GM12874 (cell line): ENCODE measurements around the gene STRBP.

Experiments
- TF ChIP-seq, protein P1 (sequence below): IDR thresholded peaks from 2 replicates; pipeline ENCODE4 v1.5.1; 2011; ENCODE audit warnings: low read depth, mild to moderate bottlenecking, control low read depth, low read length, moderate library complexity; ENCODE audit not compliant: insufficient read depth

STRBP gene

DNA sequence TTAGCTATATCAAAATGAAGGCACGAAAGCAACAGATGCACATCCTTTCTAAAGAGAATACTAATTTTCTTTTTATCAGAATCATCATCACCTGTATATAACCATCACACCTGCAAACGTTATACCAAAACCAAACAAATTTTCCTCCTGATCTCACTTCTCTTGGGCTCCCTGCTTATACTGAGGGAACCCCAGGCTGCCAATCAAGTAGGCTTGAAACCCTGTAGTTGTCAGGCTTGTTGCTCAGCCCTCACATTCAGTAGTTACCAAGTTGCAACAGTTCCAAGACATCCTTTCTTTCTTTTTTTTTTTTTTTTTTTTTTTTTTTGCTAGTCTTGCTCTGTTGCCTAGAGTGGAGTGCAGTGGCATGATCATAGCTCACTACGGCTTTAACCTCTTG lies 12.7 kb downstream of the STRBP start:
- TF ChIP-seq, protein P1, sequence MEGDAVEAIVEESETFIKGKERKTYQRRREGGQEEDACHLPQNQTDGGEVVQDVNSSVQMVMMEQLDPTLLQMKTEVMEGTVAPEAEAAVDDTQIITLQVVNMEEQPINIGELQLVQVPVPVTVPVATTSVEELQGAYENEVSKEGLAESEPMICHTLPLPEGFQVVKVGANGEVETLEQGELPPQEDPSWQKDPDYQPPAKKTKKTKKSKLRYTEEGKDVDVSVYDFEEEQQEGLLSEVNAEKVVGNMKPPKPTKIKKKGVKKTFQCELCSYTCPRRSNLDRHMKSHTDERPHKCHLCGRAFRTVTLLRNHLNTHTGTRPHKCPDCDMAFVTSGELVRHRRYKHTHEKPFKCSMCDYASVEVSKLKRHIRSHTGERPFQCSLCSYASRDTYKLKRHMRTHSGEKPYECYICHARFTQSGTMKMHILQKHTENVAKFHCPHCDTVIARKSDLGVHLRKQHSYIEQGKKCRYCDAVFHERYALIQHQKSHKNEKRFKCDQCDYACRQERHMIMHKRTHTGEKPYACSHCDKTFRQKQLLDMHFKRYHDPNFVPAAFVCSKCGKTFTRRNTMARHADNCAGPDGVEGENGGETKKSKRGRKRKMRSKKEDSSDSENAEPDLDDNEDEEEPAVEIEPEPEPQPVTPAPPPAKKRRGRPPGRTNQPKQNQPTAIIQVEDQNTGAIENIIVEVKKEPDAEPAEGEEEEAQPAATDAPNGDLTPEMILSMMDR: no peak

DNA sequence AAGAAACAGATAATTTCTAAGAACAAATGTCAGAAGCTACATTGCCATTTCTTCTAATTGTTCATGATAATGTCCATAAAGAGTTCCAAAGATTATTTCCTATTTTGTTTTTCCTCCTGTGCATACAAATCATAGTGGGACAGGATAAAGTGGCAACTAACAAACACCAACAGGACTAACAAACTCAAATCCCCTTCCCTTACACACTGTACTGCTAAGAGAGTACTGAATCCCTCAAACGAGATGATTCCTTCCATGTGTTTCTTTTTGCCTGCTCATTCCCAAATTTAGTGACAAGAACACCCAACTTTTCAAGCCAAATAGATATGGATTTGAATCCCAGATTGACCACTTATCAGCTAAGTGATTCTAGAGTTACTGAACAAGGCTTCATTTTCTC lies 15.2 kb downstream of the STRBP start:
- TF ChIP-seq, protein P1: no peak

- TF ChIP-seq, protein P1: no peak
Measured at GRCh38 chr9:123251741-123252140, 16.6 kb downstream of the STRBP start.

DNA sequence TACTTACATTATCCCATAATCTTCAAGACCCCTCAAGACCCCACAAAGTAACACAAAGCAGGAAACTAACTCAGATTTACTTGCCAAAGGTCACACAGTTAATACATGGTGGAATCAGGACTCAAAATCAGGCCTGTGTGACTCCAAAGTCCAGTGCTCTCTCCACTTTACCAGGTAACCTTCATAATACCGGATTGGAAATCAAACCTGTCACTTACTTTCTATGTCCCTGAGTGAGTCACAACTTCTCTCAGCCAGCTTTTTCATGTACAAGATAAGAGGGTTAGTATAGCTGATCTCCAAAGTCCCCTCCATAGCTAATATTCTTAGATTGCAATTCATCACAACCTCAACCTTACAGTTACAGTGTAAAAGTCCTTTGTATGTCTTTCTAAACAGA lies 17.1 kb downstream of the STRBP start:
- TF ChIP-seq, protein P1: no peak

DNA sequence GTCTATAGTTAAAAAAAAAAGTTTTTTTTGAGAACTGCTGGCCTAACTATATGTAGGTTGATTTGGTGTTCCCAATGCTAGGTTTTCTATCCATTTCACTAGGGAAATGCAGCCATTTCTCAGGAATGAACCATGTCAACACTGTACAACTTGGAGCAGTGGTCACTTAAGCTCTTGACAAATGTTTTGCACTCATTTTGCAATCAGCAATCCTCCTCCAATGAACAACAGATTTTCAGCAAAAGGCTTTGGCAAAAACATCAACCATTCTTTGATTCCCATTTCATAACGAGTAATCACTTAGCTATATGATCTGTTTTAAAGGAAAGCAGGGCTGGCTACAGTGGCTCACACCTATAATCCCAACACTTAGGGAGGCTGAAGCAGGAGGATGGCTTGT lies 17.9 kb downstream of the STRBP start:
- TF ChIP-seq, protein P1: no peak

DNA sequence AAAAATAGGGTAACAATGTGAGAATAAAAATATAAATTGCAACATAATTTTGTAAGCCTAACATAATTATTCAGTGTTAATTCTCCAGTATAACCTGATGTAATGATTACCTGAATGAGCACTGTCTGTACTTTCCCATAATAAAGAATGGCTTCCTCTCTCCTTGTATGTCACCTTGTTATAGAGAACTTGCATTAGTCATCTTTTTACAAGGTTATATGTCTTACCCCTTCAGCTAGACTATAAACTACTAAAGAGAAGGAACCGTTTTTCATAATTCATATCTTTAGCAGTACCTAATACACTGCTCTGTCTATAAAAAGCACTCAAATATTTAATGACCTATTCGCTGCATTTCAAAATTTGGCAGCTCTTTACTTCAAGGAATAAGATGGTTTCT lies 19.8 kb downstream of the STRBP start:
- TF ChIP-seq, protein P1: no peak

DNA sequence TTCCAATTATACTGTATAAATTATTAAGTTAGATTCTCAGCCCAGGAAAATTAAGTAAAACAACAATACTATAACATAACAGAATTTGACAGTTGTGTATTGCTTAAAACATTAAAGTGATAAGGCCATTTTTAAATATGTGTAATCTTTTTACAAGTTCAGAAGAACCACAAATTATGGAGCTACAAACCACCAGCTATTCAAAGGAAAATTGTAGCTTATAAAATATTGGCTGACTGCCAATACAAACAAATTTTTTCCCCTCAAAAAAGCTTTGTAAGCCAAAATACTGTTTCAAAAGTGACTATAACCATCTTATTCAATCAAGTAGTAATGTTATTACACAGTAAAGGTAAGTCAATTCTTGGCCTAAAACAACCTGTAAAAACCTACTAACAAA lies 21.9 kb downstream of the STRBP start:
- TF ChIP-seq, protein P1: no peak

- TF ChIP-seq, protein P1: no peak
Measured at GRCh38 chr9:123239726-123240125, 28.7 kb downstream of the STRBP start.
